Fibroblast of peridontal ligament (primary cell): ENCODE data around the gene KRTAP4-6.
"Not testable (repeated sequence)": the region's sequence is repeated elsewhere in the genome, so short reads cannot be mapped to it uniquely, and the experiment has no call there.

Experiments used
- DNase-seq: peaks from one replicate; pipeline ENCODE4 v3.0.0-alpha.2; 2010; ENCODE audit errors: extremely low read depth

The KRTAP4-6 gene

DNA sequence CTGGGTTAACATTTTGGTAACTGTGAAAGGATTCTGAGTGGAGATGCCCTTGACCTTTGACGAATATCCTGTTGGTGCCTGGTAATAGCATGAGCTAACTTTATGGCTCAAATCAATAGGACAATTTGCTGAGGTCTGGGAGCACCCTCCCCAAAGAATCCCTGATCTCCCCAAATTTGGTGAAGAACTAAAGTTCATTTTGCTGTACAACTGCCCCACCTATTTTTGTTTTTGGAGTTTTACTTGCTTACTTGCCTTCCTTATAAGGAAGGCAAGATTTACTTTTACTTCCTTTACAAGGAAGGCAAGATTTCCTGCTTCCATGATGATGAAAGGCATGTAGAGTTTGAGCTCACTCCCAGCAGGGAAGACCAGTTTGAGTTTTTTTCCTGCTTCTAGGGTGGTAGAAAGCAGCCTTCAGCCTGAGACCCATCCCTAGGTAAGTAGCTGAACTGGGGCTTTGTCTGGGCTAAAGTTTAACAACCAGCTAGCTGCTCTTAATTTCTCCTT is 32.3 kb downstream of the KRTAP4-6 start:
- DNase-seq, result peak; percentile 58

DNA sequence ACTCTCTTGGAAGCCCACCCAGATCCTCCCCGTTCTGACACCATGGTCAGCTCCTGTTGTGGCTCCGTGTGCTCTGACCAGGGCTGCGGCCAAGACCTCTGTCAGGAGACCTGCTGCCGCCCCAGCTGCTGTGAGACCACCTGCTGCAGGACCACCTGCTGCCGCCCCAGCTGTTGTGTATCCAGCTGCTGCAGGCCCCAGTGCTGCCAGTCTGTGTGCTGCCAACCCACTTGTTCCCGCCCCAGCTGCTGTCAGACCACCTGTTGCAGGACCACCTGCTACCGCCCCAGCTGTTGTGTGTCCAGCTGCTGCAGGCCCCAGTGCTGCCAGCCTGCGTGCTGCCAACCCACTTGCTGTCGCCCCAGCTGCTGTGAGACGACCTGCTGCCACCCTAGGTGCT is 35.0 kb downstream of the KRTAP4-6 start, which contains the start of gene KRTAP4-9:
TSS of gene KRTAP4-9 (plus strand) at position 43 of the 400 bp plus-strand sequence. CDS start at position 43, 0 bp downstream.
- not testable (repeated sequence) for DNase-seq

- peak; percentile 63 for DNase-seq
These were observed 35.8 kb downstream of the KRTAP4-6 start for GRCh38 chr17:41104386-41105038.

GRCh38 chr17:41103896-41104295 is 36.4 kb downstream of the KRTAP4-6 start:
- no peak for DNase-seq

DNA sequence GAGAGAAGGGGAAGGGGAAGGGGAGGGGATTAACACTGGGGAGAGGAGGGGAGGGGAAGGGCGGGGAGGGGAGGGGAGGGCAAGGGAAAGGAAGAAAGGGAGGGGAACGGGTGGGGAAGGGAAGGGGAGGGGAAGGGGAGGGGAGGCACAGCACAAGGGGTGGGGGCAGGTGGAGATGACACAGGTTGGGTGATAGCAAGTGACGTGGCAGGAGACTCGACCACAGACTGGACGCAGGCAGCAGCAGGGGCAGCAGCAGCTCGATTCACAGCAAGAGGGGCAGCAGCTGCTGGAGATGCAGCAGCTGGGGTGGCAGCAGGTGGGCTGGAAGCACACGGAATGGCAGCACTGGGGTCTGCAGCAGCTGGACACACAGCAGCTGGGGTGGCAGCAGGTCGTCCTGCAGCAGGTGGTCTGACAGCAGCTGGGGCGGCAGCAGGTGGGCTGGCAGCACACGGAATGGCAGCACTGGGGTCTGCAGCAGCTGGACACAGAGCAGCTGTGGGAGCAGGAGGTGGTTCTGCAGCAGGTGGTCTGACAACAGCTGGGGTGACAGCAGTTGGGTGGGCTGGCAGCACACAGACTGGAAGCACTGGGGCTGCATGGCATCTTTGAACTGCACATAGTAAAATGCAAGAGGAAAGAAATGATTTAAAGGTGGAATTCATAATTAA is 38.6 kb downstream of the KRTAP4-6 start, which contains the start of gene KRTAP4-16:
TSS of gene KRTAP4-16 (minus strand) at position 624 of the 674 bp plus-strand sequence. CDS start at position 624, 0 bp downstream.
- DNase-seq, result no peak

GRCh38 chr17:41099682-41100480 is 40.5 kb downstream of the KRTAP4-6 start:
- peak; percentile 55 for DNase-seq

- DNase-seq, result peak; percentile 63
These were observed 41.9 kb downstream of the KRTAP4-6 start for GRCh38 chr17:41098481-41098880.

DNA sequence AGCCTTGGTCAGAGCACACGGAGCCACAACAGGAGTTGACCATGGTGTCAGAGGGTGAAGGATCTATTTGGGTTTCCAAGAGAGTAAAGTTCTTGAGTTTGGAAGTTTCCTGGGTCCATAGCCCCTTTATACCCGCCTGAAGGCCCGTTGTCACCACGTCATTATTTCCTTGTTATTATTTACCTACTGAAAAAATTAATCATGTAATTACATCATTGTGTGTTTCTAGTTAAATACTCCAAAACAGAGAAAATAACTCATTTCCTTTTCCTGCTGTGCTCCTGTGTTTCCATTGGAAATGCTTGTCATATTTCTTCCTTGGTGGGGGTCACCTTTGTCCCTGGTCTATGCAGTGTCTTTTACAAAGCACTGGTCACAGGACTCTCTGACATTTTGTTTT is 42.3 kb downstream of the KRTAP4-6 start, which contains the start of gene KRTAP4-8:
TSS of gene KRTAP4-8 (minus strand) at position 101 of the 400 bp plus-strand sequence. CDS start at position 43, 58 bp downstream.
- DNase-seq, result no peak

DNA sequence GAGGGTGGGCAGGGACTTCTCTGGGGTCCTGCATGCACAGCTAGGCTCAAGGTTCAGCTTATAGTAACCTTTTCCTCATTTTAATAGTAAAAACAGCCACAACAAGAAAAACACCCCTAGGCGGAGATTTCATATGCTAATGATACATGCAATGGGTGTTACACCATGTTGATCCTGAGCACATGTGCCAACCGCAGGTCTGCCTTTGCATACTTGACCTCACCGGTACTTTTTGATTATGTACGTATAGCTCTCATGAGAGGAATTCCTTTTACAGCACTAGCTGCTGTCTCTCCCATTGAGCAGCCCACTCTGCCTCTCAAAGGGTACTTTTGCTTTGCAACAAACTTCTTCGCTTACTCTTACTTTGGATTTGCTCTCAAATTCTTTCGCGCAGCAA is 44.3 kb downstream of the KRTAP4-6 start:
- no peak for DNase-seq
